Measurements from ENCODE around the gene TFDP2. TPM values are rescaled to one million over a fixed set of nuclear protein-coding genes. Genes with fewer than 3 reads are reported as not detected.

TFDP2 gene
- total and polyA plus RNA-seq, 2 experiments from 2014 or later = 150 to 410 TPM

DNA sequence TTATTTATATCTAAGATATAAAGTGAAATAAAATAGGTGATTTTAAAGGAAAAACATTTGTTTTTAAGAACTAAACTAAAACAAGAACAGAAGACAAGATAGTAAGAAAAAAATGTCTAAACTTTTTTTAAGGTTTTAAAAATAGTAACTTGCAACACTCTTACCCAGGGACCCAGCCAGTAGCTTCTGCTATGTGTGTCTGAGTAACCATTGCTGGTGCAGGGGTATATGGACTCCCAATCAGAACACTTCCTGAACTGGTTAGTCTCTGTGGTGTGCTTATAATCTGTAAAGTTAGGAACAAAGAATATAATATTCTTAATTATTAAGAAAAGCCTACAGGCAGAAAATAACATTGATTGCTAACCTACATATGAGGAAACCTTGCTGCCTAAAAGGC lies 154.5 kb downstream of the TFDP2 start (continued):
- TF ChIP-seq, protein P1, sequence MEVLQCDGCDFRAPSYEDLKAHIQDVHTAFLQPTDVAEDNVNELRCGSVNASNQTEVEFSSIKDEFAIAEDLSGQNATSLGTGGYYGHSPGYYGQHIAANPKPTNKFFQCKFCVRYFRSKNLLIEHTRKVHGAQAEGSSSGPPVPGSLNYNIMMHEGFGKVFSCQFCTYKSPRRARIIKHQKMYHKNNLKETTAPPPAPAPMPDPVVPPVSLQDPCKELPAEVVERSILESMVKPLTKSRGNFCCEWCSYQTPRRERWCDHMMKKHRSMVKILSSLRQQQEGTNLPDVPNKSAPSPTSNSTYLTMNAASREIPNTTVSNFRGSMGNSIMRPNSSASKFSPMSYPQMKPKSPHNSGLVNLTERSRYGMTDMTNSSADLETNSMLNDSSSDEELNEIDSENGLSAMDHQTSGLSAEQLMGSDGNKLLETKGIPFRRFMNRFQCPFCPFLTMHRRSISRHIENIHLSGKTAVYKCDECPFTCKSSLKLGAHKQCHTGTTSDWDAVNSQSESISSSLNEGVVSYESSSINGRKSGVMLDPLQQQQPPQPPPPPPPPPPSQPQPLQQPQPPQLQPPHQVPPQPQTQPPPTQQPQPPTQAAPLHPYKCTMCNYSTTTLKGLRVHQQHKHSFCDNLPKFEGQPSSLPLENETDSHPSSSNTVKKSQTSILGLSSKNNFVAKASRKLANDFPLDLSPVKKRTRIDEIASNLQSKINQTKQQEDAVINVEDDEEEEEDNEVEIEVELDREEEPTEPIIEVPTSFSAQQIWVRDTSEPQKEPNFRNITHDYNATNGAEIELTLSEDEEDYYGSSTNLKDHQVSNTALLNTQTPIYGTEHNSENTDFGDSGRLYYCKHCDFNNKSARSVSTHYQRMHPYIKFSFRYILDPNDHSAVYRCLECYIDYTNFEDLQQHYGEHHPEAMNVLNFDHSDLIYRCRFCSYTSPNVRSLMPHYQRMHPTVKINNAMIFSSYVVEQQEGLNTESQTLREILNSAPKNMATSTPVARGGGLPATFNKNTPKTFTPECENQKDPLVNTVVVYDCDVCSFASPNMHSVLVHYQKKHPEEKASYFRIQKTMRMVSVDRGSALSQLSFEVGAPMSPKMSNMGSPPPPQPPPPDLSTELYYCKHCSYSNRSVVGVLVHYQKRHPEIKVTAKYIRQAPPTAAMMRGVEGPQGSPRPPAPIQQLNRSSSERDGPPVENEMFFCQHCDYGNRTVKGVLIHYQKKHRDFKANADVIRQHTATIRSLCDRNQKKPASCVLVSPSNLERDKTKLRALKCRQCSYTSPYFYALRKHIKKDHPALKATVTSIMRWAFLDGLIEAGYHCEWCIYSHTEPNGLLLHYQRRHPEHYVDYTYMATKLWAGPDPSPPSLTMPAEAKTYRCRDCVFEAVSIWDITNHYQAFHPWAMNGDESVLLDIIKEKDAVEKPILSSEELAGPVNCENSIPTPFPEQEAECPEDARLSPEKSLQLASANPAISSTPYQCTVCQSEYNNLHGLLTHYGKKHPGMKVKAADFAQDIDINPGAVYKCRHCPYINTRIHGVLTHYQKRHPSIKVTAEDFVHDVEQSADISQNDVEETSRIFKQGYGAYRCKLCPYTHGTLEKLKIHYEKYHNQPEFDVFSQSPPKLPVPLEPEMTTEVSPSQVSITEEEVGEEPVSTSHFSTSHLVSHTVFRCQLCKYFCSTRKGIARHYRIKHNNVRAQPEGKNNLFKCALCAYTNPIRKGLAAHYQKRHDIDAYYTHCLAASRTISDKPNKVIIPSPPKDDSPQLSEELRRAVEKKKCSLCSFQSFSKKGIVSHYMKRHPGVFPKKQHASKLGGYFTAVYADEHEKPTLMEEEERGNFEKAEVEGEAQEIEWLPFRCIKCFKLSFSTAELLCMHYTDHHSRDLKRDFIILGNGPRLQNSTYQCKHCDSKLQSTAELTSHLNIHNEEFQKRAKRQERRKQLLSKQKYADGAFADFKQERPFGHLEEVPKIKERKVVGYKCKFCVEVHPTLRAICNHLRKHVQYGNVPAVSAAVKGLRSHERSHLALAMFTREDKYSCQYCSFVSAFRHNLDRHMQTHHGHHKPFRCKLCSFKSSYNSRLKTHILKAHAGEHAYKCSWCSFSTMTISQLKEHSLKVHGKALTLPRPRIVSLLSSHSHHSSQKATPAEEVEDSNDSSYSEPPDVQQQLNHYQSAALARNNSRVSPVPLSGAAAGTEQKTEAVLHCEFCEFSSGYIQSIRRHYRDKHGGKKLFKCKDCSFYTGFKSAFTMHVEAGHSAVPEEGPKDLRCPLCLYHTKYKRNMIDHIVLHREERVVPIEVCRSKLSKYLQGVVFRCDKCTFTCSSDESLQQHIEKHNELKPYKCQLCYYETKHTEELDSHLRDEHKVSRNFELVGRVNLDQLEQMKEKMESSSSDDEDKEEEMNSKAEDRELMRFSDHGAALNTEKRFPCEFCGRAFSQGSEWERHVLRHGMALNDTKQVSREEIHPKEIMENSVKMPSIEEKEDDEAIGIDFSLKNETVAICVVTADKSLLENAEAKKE (CRISPR knock-in tag; IDR thresholded peaks at IDR 0.05) = no peak
- no peak for TF ChIP-seq STAT1 (IDR thresholded peaks at IDR 0.05; ENCODE audit: unreplicated experiment)
- no peak for TF ChIP-seq NANOG (IDR thresholded peaks at IDR 0.05; ENCODE audit: borderline replicate concordance)
- TF ChIP-seq ETS1 (IDR thresholded peaks at IDR 0.05) = no peak
- TF ChIP-seq EZH2phosphoT487 (IDR thresholded peaks at IDR 0.05; ENCODE audit: unreplicated experiment) = no peak
- TF ChIP-seq ZNF331 (CRISPR knock-in tag; IDR thresholded peaks at IDR 0.05; ENCODE audit: low read depth) = no peak
- no peak for TF ChIP-seq REST (IDR thresholded peaks at IDR 0.05; ENCODE audit: unreplicated experiment)

All from GM23338 (cell line).